ENCODE measurements around the gene ALLC. TPM values are rescaled to one million over a fixed set of nuclear protein-coding genes. Genes with fewer than 3 reads are reported as not detected.

Gene ALLC
- total and polyA plus RNA-seq, 2 experiments from 2014 or later, result not detected

DNA sequence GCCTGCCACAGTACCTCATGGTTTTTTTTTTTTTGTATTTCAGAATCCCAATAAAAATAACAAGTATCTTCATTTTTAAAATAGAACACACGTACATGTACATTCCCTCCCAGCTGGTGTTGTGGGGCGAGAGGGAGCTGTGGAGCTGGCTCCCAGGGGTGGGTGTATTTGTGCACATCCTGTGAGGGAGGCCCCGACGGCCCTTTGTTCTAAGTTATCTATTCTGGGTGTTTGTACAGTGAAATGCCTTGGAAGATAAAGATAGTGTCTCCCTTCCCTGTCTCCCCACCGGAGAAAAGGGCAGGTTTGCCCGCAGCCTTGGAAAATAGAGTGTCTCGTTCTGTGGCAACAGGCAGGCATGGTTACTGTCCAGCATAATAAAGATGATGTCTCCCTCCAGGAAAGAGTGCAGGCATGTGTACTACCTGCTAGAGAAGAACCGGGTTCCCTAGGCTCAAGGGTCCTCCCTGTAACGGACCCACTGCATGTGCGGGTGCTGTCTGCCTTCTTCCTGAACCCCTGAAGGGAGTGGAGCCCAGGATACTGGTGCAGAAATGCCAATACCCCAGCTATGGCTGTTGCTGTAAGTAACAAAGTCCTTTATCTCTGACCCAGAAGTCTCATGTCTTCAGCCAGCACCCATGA, 12.1 kb upstream of the ALLC start:
- TF ChIP-seq, protein P1, sequence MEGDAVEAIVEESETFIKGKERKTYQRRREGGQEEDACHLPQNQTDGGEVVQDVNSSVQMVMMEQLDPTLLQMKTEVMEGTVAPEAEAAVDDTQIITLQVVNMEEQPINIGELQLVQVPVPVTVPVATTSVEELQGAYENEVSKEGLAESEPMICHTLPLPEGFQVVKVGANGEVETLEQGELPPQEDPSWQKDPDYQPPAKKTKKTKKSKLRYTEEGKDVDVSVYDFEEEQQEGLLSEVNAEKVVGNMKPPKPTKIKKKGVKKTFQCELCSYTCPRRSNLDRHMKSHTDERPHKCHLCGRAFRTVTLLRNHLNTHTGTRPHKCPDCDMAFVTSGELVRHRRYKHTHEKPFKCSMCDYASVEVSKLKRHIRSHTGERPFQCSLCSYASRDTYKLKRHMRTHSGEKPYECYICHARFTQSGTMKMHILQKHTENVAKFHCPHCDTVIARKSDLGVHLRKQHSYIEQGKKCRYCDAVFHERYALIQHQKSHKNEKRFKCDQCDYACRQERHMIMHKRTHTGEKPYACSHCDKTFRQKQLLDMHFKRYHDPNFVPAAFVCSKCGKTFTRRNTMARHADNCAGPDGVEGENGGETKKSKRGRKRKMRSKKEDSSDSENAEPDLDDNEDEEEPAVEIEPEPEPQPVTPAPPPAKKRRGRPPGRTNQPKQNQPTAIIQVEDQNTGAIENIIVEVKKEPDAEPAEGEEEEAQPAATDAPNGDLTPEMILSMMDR (IDR thresholded peaks at IDR 0.05; ENCODE audit: low read depth, low read length), result no peak
- no peaks in the 10 kb centered on the region for H3K4me1 ChIP-seq (ENCODE audit: low read depth)

GRCh38 chr2:3646446-3646845, 11.6 kb upstream of the ALLC start:
- H3K4me3 ChIP-seq, result no peak overlapping the region
- no peaks in the 10 kb centered on the region for H3K36me3 ChIP-seq
- peaks cover 1% of the 10 kb centered on the region for H3K4me1 ChIP-seq (ENCODE audit: low read depth)
- TF ChIP-seq, protein P1 (IDR thresholded peaks at IDR 0.05; ENCODE audit: low read depth, low read length), result no peak
- no peaks in the 10 kb centered on the region for H3K9me3 ChIP-seq (ENCODE audit: low read depth)
- DNase-seq (ENCODE audit: low read depth in 1 of 2, low spot score in 1 of 2), result no peak
- H3K27ac ChIP-seq, result no peak overlapping the region
- H3K27me3 ChIP-seq, result no peaks in the 10 kb centered on the region

More for the DNA sequence above, 12.1 kb upstream of the ALLC start:
- Histone ChIP-seq H3K27me3 (no peaks in the 10 kb centered on the region), H3K36me3 (no peaks in the 10 kb centered on the region), H3K9me3 (ENCODE audit: low read depth) (no peaks in the 10 kb centered on the region), H3K27ac (no peak overlapping the region), H3K4me3 (no peak overlapping the region)
- no peak for DNase-seq (ENCODE audit: low read depth in 1 of 2, low spot score in 1 of 2)

DNA sequence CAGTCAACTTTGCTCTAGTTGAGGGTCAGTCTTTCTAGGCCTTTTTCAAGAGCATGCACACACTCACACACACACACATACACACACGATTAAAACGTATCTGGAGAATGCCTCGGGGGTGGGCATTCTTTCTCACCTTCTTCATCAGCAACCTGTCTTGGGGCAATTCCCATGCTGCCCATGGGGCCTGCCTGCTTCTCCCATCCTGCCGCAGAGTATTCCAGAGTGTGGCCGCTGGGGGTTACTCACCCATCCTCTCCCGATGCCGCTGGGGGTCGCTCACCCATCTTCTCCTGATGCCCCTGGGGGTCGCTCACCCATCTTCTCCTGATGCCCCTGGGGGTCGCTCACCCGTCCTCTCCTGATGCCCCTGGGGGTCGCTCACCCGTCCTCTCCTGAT, 10.8 kb upstream of the ALLC start:
- H3K27ac ChIP-seq, result no peak overlapping the region
- no peak for DNase-seq (ENCODE audit: low read depth in 1 of 2, low spot score in 1 of 2)
- TF ChIP-seq, protein P1 (IDR thresholded peaks at IDR 0.05; ENCODE audit: low read depth, low read length), result no peak
- H3K9me3 ChIP-seq (ENCODE audit: low read depth), result no peaks in the 10 kb centered on the region
- peaks cover 8% of the 10 kb centered on the region for H3K4me1 ChIP-seq (ENCODE audit: low read depth)
- no peaks in the 10 kb centered on the region for H3K36me3 ChIP-seq
- H3K4me3 ChIP-seq, result no peak overlapping the region
- H3K27me3 ChIP-seq, result no peaks in the 10 kb centered on the region

DNA sequence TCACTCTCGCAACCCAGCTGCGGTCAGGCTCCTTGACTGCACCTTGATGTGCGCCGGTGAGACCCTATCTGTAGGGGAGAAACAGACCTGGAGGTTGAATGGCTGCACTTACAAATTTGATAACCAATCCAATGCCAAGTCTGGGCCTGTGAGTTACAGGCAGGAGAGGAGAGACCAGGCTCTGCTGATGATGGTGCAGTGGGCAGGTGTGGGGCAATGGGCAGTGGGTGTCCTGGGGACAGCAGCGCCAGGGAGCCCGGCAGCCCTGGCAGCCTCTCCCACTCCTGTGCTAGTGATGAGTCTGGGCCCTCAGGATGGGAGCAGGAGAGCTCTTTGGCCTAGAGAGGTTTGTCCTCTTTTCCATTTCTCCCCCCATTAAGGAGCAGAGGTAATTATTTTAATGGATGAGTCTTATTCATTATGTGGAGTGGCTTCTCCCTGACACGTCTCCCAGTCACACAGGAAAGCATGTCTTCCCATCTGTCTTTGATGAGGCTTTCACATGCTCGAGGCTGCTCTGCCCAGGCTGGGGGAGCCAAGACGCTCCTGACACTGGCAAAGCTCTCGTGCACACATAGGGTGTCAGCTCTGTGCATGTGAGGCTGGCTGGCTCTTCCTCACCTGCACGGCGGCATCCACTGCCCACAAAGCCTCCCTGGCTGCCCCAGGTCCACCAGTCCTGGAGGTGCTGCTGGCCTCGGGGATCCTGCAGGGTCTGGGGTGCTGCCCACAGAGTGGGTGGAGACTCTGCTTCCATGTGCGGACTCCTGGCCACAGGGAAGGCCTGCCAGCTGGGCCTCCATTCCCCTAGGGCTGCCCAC, 10.0 kb upstream of the ALLC start:
- H3K4me3 ChIP-seq, result no peak overlapping the region
- H3K4me1 ChIP-seq (ENCODE audit: low read depth), result peaks cover 8% of the 10 kb centered on the region
- TF ChIP-seq, protein P1 (IDR thresholded peaks at IDR 0.05; ENCODE audit: low read depth, low read length), result no peak
- H3K27ac ChIP-seq, result no peak overlapping the region
- H3K27me3 ChIP-seq, result no peaks in the 10 kb centered on the region
- H3K9me3 ChIP-seq (ENCODE audit: low read depth), result no peaks in the 10 kb centered on the region
- no peak for DNase-seq (ENCODE audit: low read depth in 1 of 2, low spot score in 1 of 2)
- H3K36me3 ChIP-seq, result no peaks in the 10 kb centered on the region

GRCh38 chr2:3648652-3649177, 9.3 kb upstream of the ALLC start:
- no peaks in the 10 kb centered on the region for H3K9me3 ChIP-seq (ENCODE audit: low read depth)
- no peaks in the 10 kb centered on the region for H3K27me3 ChIP-seq
- no peak for DNase-seq (ENCODE audit: low read depth in 1 of 2, low spot score in 1 of 2)
- H3K4me1 ChIP-seq (ENCODE audit: low read depth), result peaks cover 8% of the 10 kb centered on the region
- no peaks in the 10 kb centered on the region for H3K36me3 ChIP-seq
- TF ChIP-seq, protein P1 (IDR thresholded peaks at IDR 0.05; ENCODE audit: low read depth, low read length), result no peak
- no peak overlapping the region for H3K4me3 ChIP-seq
- H3K27ac ChIP-seq, result no peak overlapping the region

All from cardiac muscle cell (in vitro differentiated cells and primary cell).